Measurements from ENCODE around the gene CD109. TPM values are rescaled to one million over a fixed set of nuclear protein-coding genes. Genes with fewer than 3 reads are reported as not detected.
A peak's percentile ranks its signal among the peaks of the same experiment; 100 is the strongest.
"Not testable (repeated sequence)": the region's sequence is repeated elsewhere in the genome, so short reads cannot be mapped to it uniquely, and the experiment has no call there.

Gene CD109
- total RNA-seq, 1 donor from 2014 or later, result 17.6 TPM

DNA sequence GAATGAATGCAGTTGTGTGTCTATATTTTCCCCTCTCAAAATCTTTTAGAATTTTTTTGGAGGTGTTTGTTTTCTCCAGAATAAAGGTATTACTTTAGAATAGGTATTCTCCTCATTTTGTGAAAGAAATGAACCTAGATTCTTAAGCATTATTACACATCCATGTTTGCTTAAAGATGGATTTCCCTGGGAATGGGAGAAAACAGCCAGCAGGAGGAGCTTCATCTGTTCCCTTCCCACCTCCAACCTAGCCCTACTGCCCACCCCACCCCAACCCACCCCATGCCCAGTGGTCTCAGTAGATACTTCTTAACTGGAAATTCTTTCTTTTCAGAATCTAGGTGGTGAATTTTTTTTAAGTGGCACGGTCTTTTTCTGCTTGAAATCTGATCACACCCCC lies 127.8 kb downstream of the CD109 start:
- H3K9me3 ChIP-seq, result no peaks in the 10 kb centered on the region
- no peaks in the 10 kb centered on the region for H3K36me3 ChIP-seq
- no peak for DNase-seq (ENCODE audit: low spot score in 2 of 2)
- H3K27ac ChIP-seq, result no peak overlapping the region
- intact Hi-C loops (cut with DNase I), result no loop called here
- no peak overlapping the region for H3K4me3 ChIP-seq
- H3K4me1 ChIP-seq, result no peaks in the 10 kb centered on the region
- TF ChIP-seq, protein P1, sequence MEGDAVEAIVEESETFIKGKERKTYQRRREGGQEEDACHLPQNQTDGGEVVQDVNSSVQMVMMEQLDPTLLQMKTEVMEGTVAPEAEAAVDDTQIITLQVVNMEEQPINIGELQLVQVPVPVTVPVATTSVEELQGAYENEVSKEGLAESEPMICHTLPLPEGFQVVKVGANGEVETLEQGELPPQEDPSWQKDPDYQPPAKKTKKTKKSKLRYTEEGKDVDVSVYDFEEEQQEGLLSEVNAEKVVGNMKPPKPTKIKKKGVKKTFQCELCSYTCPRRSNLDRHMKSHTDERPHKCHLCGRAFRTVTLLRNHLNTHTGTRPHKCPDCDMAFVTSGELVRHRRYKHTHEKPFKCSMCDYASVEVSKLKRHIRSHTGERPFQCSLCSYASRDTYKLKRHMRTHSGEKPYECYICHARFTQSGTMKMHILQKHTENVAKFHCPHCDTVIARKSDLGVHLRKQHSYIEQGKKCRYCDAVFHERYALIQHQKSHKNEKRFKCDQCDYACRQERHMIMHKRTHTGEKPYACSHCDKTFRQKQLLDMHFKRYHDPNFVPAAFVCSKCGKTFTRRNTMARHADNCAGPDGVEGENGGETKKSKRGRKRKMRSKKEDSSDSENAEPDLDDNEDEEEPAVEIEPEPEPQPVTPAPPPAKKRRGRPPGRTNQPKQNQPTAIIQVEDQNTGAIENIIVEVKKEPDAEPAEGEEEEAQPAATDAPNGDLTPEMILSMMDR (IDR thresholded peaks at IDR 0.05), result no peak
- no peaks in the 10 kb centered on the region for H3K27me3 ChIP-seq

DNA sequence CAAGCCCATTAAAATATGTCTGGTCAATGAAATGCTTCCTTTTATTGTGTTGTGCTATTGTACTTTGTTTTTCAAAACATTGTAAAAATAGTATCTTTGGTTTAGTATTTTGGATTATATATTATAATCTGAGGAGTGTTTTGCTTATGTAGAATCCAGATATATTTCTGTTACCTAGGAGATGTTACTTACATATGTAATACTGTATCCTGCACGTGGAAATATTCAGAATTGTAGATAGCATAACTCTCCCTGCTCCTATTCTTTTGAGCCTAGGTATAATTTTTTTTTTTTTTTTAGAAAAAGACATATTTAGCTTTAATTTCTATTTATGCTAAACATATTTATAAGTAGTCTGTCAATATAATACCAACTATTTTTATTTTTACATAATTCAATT lies 130.6 kb downstream of the CD109 start:
- DNase-seq (ENCODE audit: low spot score in 2 of 2), result no peak
- H3K4me1 ChIP-seq, result no peaks in the 10 kb centered on the region
- no peaks in the 10 kb centered on the region for H3K36me3 ChIP-seq
- no peaks in the 10 kb centered on the region for H3K27me3 ChIP-seq
- TF ChIP-seq, protein P1 (IDR thresholded peaks at IDR 0.05), result no peak
- no peaks in the 10 kb centered on the region for H3K9me3 ChIP-seq
- H3K27ac ChIP-seq, result no peak overlapping the region
- intact Hi-C loops (cut with DNase I), result no loop called here
- H3K4me3 ChIP-seq, result no peak overlapping the region

DNA sequence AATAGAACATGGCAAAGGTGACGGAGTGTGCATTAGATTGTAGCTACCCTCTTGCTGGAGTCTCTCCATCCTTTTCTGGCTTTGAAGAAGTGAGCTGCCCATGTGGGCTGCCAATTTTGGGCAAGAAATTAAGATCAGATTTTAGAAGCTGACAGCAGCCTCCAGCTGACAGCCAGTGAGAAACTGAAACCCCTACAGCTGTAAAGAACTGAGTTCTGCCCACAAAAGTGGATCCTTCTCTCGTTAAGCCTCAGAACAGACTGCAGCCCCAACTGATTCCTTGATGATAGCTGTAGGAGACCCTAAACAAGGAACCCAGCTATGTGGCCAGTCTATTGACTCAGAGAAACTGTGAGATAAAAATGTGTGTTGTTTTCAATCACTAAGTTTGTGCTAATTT lies 134.1 kb downstream of the CD109 start:
- H3K27me3 ChIP-seq, result no peaks in the 10 kb centered on the region
- TF ChIP-seq, protein P1 (IDR thresholded peaks at IDR 0.05), result no peak
- no peak overlapping the region for H3K4me3 ChIP-seq
- H3K9me3 ChIP-seq, result no peaks in the 10 kb centered on the region
- intact Hi-C loops (cut with DNase I), result no loop called here
- H3K27ac ChIP-seq, result no peak overlapping the region
- H3K36me3 ChIP-seq, result no peaks in the 10 kb centered on the region
- no peak for DNase-seq (ENCODE audit: low spot score in 2 of 2)
- H3K4me1 ChIP-seq, result no peaks in the 10 kb centered on the region

DNA sequence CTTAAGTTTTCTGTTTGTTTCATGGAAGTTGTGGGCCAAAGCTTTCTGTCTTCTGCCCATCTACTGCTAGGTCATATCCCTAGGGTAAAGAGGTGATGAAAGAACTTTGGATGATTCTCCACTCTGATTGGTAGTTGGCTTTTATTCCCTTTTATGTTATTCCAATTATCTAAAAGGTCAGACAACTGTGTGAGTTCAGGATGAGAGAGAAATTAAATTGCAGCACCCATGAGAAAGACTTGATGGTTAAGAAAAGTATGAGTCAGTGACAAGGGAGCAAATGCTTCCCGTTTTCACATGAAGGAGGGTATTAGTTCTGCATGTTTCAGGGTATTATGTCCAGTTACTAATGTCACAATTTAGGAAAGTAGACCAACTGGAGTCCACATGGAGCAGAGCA lies 136.3 kb downstream of the CD109 start:
- Histone ChIP-seq H3K4me1 (no peaks in the 10 kb centered on the region), H3K4me3 (no peak overlapping the region), H3K9me3 (no peaks in the 10 kb centered on the region), H3K27ac (no peak overlapping the region), H3K36me3 (no peaks in the 10 kb centered on the region), H3K27me3 (no peaks in the 10 kb centered on the region)
- DNase-seq (ENCODE audit: low spot score in 2 of 2), result no peak
- TF ChIP-seq, protein P1 (IDR thresholded peaks at IDR 0.05), result no peak
- intact Hi-C loops (cut with DNase I), result no loop called here

DNA sequence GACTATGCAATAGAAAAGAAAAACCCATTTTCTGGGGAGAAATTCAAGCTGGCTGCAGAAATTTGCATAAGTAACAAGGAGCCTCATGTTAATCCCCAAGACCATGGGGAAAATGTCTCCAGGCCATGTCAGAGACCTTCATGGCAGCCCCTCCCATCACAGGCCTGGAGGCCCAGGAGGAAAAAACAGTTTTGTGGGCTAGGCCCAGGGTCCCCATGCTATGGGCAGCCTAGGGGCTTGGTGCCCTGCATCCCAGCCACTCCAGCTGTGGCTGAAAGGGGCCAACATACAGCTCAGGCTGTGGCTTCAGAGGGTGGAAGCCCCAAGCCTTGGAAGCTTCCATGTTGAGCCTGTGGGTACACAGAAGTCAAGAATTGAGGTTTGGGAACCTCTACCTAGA lies 148.7 kb downstream of the CD109 start:
- H3K36me3 ChIP-seq; intact Hi-C loops (cut with DNase I); H3K27me3 ChIP-seq; H3K27ac ChIP-seq; DNase-seq (ENCODE audit: low spot score in 2 of 2); H3K4me3 ChIP-seq; H3K4me1 ChIP-seq; H3K9me3 ChIP-seq: not testable (repeated sequence)

DNA sequence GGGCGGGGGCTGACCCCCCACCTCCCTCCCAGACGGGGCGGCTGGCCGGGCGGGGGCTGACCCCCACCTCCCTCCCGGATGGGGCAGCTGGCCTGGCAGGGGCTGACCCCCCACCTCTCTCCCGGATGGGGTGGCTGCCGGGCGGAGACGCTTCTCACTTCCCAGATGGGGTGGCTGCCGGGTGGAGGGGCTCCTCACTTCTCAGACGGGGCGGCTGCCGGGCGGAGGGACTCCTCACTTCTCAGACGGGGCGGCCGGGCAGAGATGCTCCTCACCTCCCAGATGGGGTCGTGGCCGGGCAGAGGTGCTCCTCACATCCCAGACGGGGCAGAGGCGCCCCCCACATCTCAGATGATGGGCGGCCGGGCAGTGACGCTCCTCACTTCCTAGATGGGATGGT lies 155.0 kb downstream of the CD109 start:
- intact Hi-C loops (cut with DNase I); H3K27ac ChIP-seq; H3K4me1 ChIP-seq; H3K9me3 ChIP-seq; DNase-seq (ENCODE audit: low spot score in 2 of 2); H3K27me3 ChIP-seq; H3K36me3 ChIP-seq; H3K4me3 ChIP-seq: not testable (repeated sequence)

DNA sequence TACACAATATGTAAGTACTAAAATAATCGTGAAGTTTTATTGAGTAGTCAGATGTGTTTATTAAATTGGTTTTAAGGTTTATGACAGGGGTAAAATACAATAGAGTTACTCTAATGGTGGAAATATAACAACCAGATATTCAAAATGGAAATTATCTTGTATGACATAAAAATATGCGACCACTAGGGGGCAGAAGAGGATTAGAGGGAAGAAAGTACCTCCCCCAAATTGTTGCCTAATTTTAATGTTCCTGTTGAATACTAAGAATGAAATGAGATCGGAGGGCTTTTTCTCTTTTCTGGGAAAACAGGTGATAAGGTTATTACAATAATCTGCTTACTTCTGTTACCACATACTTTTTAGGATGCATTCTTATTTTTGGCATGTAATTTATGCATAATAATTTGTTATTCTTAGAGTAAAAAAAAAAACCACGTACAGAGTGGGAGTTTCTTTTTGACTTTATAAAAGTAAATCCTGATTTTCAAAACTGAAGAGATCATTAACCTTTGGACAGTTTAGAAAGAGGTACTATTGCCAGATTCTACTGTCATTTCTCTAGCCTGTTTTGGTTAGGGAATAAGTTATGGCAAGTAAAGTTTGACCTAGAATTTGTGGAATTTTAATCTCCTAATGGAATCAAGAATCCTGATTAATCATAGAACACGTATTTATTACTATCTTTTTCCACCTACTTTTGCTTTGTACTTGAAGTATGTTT lies 159.2 kb downstream of the CD109 start:
- TF ChIP-seq, protein P1 (IDR thresholded peaks at IDR 0.05), result peak; percentile 37 to 60 (median 52)
- no peak for DNase-seq (ENCODE audit: low spot score in 2 of 2)
- Histone ChIP-seq H3K9me3 (no peaks in the 10 kb centered on the region), H3K27ac (no peak overlapping the region), H3K4me3 (peak overlapping the region; percentile 21 to 41), H3K36me3 (no peaks in the 10 kb centered on the region), H3K4me1 (no peaks in the 10 kb centered on the region), H3K27me3 (no peaks in the 10 kb centered on the region)
- intact Hi-C loops (cut with DNase I), result no loop called here

All from ascending aorta (tissue), 2 donors.